ENCODE data around the gene N4BP2L1.

GRCh38 chr13:32453981-32454380, 26.1 kb upstream of the N4BP2L1 start:
- TF ChIP-seq CTCF (conservative IDR thresholded peaks at IDR 0.05; ENCODE audit: low read length), result no peak
- TF ChIP-seq EZH2phosphoT487 (IDR thresholded peaks at IDR 0.05; ENCODE audit: borderline replicate concordance, low read depth, low read length), result no peak

Data from OCI-LY7 (cell line).